Heart right ventricle (tissue), 16 donors: ENCODE data around the gene STK17A. TPM values are rescaled to one million over a fixed set of nuclear protein-coding genes. Genes with fewer than 3 reads are reported as not detected.

Source experiments
- ATAC-seq, 8 donors: fragments of 200-7000 bp; cut with Tn5 transposase; one replicate each; pipeline ENCODE4 v1.9.1; 2020; ENCODE audit warnings: mild to moderate bottlenecking in 8 of 8, moderate library complexity in 8 of 8, moderate number of reproducible peaks in 1 of 8
- DNase-seq, 2 donors: peaks; one replicate each; pipeline ENCODE4 v3.0.0-alpha.2; 2020
- H3K27ac ChIP-seq, 10 donors: fragments of 200-600 bp; sonication (generic) in 2 of 10; one replicate each; pipeline versions ENCODE4 v1.5.0 to v1.8.0; 2020 to 2022; ENCODE audit warnings: mild to moderate bottlenecking in 3 of 10
- H3K27me3 ChIP-seq, 7 donors: fragments of 200-600 bp; one replicate each; pipeline ENCODE4 v1.8.0; 2021 to 2022; ENCODE audit warnings: mild to moderate bottlenecking in 2 of 7
- H3K36me3 ChIP-seq, 9 donors: fragments of 200-600 bp; sonication (generic) in 1 of 9; one replicate each; pipeline versions ENCODE4 v1.5.0 to v1.8.0; 2020 to 2022; ENCODE audit warnings: mild to moderate bottlenecking in 2 of 9
- H3K4me1 ChIP-seq, 9 donors: fragments of 200-600 bp; sonication (generic) in 1 of 9; one replicate each; pipeline versions ENCODE4 v1.5.0 to v1.8.0; 2020 to 2022; ENCODE audit warnings: mild to moderate bottlenecking in 4 of 9
- H3K4me3 ChIP-seq, 10 donors: fragments of 200-600 bp; sonication (generic) in 2 of 10; one replicate each; pipeline versions ENCODE4 v1.5.0 to v1.8.0; 2020 to 2022; ENCODE audit warnings: mild to moderate bottlenecking in 7 of 10, moderate library complexity in 2 of 10
- H3K9me3 ChIP-seq, 11 donors: fragments of 200-600 bp in 10 of 11; sonication (generic) in 2 of 11; one replicate each; pipeline versions ENCODE4 v1.5.0 to v1.8.0; 2013 to 2022; ENCODE audit warnings: mild to moderate bottlenecking in 2 of 11, control low read depth in 1 of 11, moderate library complexity in 1 of 11
- CTCF ChIP-seq, 9 donors: fragments of 200-600 bp; sonication (generic) in 2 of 9; IDR thresholded peaks; one replicate each; pipeline versions ENCODE4 v1.5.0 to v1.8.0; 2021 to 2022; ENCODE audit warnings: antibody characterized with exemption in 9 of 9, mild to moderate bottlenecking in 5 of 9, moderate library complexity in 1 of 9
- WGBS, 2 donors: extraction: QIAGEN DNeasy Blood & Tissue Kit; methylation state at CpG; one replicate each; pipeline ENCODE4 v1.1.7; 2013; ENCODE audit warnings: inconsistent platforms in 1 of 2; 5-methylcytosine and 5-hydroxymethylcytosine counted together
- intact Hi-C, 10 donors: fragments of 100-400 bp; cut with DNase I; formaldehyde crosslinking; loops; one replicate each; pipeline versions ENCODE4 v1.11.1 to v1.14.2; 2022
- polyA plus RNA-seq, 2 donors: library from polyadenylated mRNA; stranded (reverse); fragments of 200-250 nt; gene quantifications; one replicate each; pipeline ENCODE4 v1.2.3, GENCODE V29; 2013
- total RNA-seq, 10 donors: library from RNA; stranded (reverse); fragmentation: NEBNext Ultra II Directional in 3 of 10; extraction: Animal tissue kit (Norgen Biotek cat#: 25700) in 3 of 10; gene quantifications; one replicate each; pipeline versions ENCODE4 v1.2.1 to v1.2.4, GENCODE V29; 2021 to 2023
- donor health status: Arrhythmogenic right ventricular cardiomyopathy.
- donor health status: ischemic (EF 13 %, LVEDD 7.1; RV severe dilation, severe dysfunction).
- donor health status: healthy with polysubstance abuse.
- donor health status: DM: no; HTN: yes; CAD: no.
- donor health status: DM: no; HTN: no; CAD: no.
- donor health status: ischemic (EF 25% LVEDD 6.9; RV normal size, moderate dysfunction).
- donor health status: ischemic (EF 25% LVEDD 5.7; RV mildly dilated, moderate dysfunction).
- donor health status: healthy.
- donor health status: DM: yes; HTN: yes; CAD: no.
- donor health status: Ischemic cardiomyopathy.
- donor health status: ischemic (EF 35%, LVEDD 5.7; RV mildly dilated, moderate dysfunction).
- donor health status: nonischemic (EF 11% LVEDD 7.7; RV severe dilation, severe dysfunction).
- donor health status: DM: yes; HTN: yes; CAD: no.
- donor health status: PGD.
- donor health status: ischemic (EF 29% LVEDD 5.4; RV normal size, mild dysfunction).
- donor health status: nonischemic (EF 23%, LVEDD 6.1; RV moderate dilation, normal function).

STK17A gene
- total and polyA plus RNA-seq, 12 donors = 7.8 to 37.4 (median 21.9) TPM

GRCh38 chr7:43628431-43628830 lies 45.5 kb downstream of the STK17A start:
- ATAC-seq (no peak), DNase-seq (no peak)
- TF ChIP-seq CTCF (IDR thresholded peaks at IDR 0.05) = no peak
- H3K27me3 ChIP-seq = no peaks in the 10 kb centered on the region
- 77 to 86% methylated on average over 2 of the region's 2 CpGs for WGBS, 2 donors
- H3K9me3 ChIP-seq = no peaks in the 10 kb centered on the region
- intact Hi-C loops = loop anchor here in 1 of 10 donors (5.0 kb wide), 1 partner anchor 41 kb away; no protein-coding TSS in a partner anchor
- peaks cover 0 to 99% (median 13%) of the 10 kb centered on the region in 9 donors for H3K36me3 ChIP-seq
- H3K4me3 ChIP-seq = no peak overlapping the region
- H3K4me1 ChIP-seq = peaks cover 0 to 24% (median 14%) of the 10 kb centered on the region in 9 donors
- no peak overlapping the region for H3K27ac ChIP-seq

- H3K4me1 ChIP-seq = peaks cover 0 to 19% (median 9%) of the 10 kb centered on the region in 9 donors
- no peaks in the 10 kb centered on the region for H3K27me3 ChIP-seq
- no peak overlapping the region for H3K27ac ChIP-seq
- DNase-seq (no peak), ATAC-seq (no peak)
- peaks cover 0 to 99% (median 12%) of the 10 kb centered on the region in 9 donors for H3K36me3 ChIP-seq
- 91 to 94% methylated on average over 6 of the region's 6 CpGs for WGBS, 2 donors
- intact Hi-C loops = loop anchor here in 1 of 10 donors (5.0 kb wide), 1 partner anchor 43 kb away; no protein-coding TSS in a partner anchor
- no peak overlapping the region for H3K4me3 ChIP-seq
- no peaks in the 10 kb centered on the region for H3K9me3 ChIP-seq
- no peak for TF ChIP-seq CTCF (IDR thresholded peaks at IDR 0.05)
Measured at GRCh38 chr7:43629857-43630256, 46.9 kb downstream of the STK17A start.

- Histone ChIP-seq H3K4me1 (peaks cover 0 to 12% (median 3%) of the 10 kb centered on the region in 9 donors), H3K27ac (no peak overlapping the region), H3K4me3 (no peak overlapping the region), H3K36me3 (peaks cover 0 to 99% (median 12%) of the 10 kb centered on the region in 9 donors), H3K9me3 (no peaks in the 10 kb centered on the region), H3K27me3 (no peaks in the 10 kb centered on the region)
- intact Hi-C loops = no loop called here
- 68 to 96% methylated on average over 3 of the region's 3 CpGs for WGBS, 2 donors
- DNase-seq (no peak), ATAC-seq (no peak)
- TF ChIP-seq CTCF (IDR thresholded peaks at IDR 0.05) = no peak
Measured at GRCh38 chr7:43630482-43630881, 47.6 kb downstream of the STK17A start.

- Histone ChIP-seq H3K9me3 (no peaks in the 10 kb centered on the region), H3K4me1 (peaks cover 0 to 9% (median under 1%) of the 10 kb centered on the region in 9 donors), H3K36me3 (peaks cover 0 to 99% (median 14%) of the 10 kb centered on the region in 9 donors), H3K27ac (no peak overlapping the region), H3K27me3 (no peaks in the 10 kb centered on the region), H3K4me3 (no peak overlapping the region)
- WGBS, 2 donors = 97 to 100% methylated on average over 2 of the region's 2 CpGs
- intact Hi-C loops = no loop called here
- ATAC-seq (no peak), DNase-seq (no peak)
- no peak for TF ChIP-seq CTCF (IDR thresholded peaks at IDR 0.05)
Measured at GRCh38 chr7:43631559-43631958, 48.7 kb downstream of the STK17A start.
